ENCODE measurements around the gene SERPINA10. TPM values are rescaled to one million over a fixed set of nuclear protein-coding genes. Genes with fewer than 3 reads are reported as not detected.

The SERPINA10 gene
- total RNA-seq, 1 donor from 2014 or later, result not detected

- peaks cover 11% of the 10 kb centered on the region for H3K9me3 Mint-ChIP-seq (ENCODE audit: unreplicated experiment)
- H3K4me1 Mint-ChIP-seq (ENCODE audit: unreplicated experiment), result no peaks in the 10 kb centered on the region
- H3K4me3 Mint-ChIP-seq (ENCODE audit: unreplicated experiment), result no peak overlapping the region
- H3K27me3 Mint-ChIP-seq (ENCODE audit: unreplicated experiment), result no peaks in the 10 kb centered on the region
- H3K36me3 Mint-ChIP-seq (ENCODE audit: unreplicated experiment), result no peaks in the 10 kb centered on the region
- no peak for DNase-seq (ENCODE audit: extremely low spot score, unreplicated experiment)
- H3K27ac Mint-ChIP-seq (ENCODE audit: unreplicated experiment), result no peak overlapping the region
- TF ChIP-seq CTCF (IDR thresholded peaks at IDR 0.05), result no peak
Observed at GRCh38 chr14:94292526-94292871, 569 bp downstream of the SERPINA10 start.

DNA sequence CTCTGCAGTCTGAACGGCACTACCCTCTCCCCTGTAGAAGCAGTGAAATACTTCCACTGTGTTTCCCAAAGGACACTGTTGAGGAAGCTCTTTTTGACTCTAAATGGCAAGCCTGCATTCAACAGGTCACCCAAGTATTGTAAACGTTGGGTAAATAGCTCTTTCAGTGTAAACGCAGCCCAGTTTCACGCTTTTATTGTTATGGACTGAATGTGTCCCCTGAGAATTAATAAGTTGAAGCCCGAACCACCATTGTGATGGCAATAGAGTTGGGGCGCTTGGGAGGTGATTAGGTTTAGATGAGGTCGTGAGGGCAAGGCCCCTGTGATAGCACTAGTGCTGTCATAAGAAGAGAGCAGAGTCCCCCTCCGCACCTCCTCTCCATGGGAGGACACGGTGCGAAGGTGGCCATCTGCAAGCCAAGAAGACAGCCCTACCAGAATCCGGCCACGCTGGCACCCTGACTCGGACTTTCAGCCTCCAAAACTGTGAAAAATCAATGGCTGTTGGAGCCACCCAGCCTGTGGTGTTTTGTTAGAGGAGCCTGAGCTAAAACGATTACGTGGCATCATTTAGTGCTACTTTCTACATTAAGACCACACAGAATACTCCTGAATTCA is 1.1 kb downstream of the SERPINA10 start:
- no peaks in the 10 kb centered on the region for H3K4me1 Mint-ChIP-seq (ENCODE audit: unreplicated experiment)
- TF ChIP-seq CTCF (IDR thresholded peaks at IDR 0.05), result no peak
- peaks cover 11% of the 10 kb centered on the region for H3K9me3 Mint-ChIP-seq (ENCODE audit: unreplicated experiment)
- no peak for DNase-seq (ENCODE audit: extremely low spot score, unreplicated experiment)
- no peaks in the 10 kb centered on the region for H3K27me3 Mint-ChIP-seq (ENCODE audit: unreplicated experiment)
- no peak overlapping the region for H3K27ac Mint-ChIP-seq (ENCODE audit: unreplicated experiment)
- no peaks in the 10 kb centered on the region for H3K36me3 Mint-ChIP-seq (ENCODE audit: unreplicated experiment)
- no peak overlapping the region for H3K4me3 Mint-ChIP-seq (ENCODE audit: unreplicated experiment)

GRCh38 chr14:94291159-94291905 is 1.7 kb downstream of the SERPINA10 start:
- no peak for DNase-seq (ENCODE audit: extremely low spot score, unreplicated experiment)
- no peaks in the 10 kb centered on the region for H3K36me3 Mint-ChIP-seq (ENCODE audit: unreplicated experiment)
- H3K9me3 Mint-ChIP-seq (ENCODE audit: unreplicated experiment), result peaks cover 6% of the 10 kb centered on the region
- no peaks in the 10 kb centered on the region for H3K27me3 Mint-ChIP-seq (ENCODE audit: unreplicated experiment)
- H3K27ac Mint-ChIP-seq (ENCODE audit: unreplicated experiment), result no peak overlapping the region
- TF ChIP-seq CTCF (IDR thresholded peaks at IDR 0.05), result no peak
- H3K4me1 Mint-ChIP-seq (ENCODE audit: unreplicated experiment), result no peaks in the 10 kb centered on the region
- no peak overlapping the region for H3K4me3 Mint-ChIP-seq (ENCODE audit: unreplicated experiment)

DNA sequence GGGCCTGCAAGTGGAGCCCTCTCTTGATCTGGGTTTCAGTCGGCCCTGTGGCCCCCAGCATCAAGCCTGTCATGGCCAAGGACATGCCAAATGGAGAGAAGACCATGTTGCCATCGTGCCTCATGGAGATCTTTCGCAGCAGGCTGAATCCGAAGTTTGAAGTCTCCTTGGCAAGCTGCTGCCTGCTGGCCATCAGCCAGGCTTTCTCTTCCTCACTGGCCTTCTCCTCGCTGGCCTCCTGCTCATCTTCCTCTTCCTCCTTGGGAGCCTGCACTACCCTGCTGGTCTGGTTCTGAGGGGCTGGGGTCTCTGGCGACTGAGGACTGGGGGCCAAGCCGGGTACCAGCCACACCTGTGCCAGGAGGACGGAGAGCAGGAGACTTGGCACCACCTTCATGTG is 2.9 kb downstream of the SERPINA10 start:
- no peaks in the 10 kb centered on the region for H3K27me3 Mint-ChIP-seq (ENCODE audit: unreplicated experiment)
- no peak for DNase-seq (ENCODE audit: extremely low spot score, unreplicated experiment)
- no peak for TF ChIP-seq CTCF (IDR thresholded peaks at IDR 0.05)
- H3K4me3 Mint-ChIP-seq (ENCODE audit: unreplicated experiment), result no peak overlapping the region
- H3K9me3 Mint-ChIP-seq (ENCODE audit: unreplicated experiment), result peaks cover 5% of the 10 kb centered on the region
- H3K4me1 Mint-ChIP-seq (ENCODE audit: unreplicated experiment), result no peaks in the 10 kb centered on the region
- H3K36me3 Mint-ChIP-seq (ENCODE audit: unreplicated experiment), result no peaks in the 10 kb centered on the region
- H3K27ac Mint-ChIP-seq (ENCODE audit: unreplicated experiment), result no peak overlapping the region

GRCh38 chr14:94288610-94289465 is 4.2 kb downstream of the SERPINA10 start:
- Mint-ChIP-seq H3K4me1 (ENCODE audit: unreplicated experiment) (no peaks in the 10 kb centered on the region), H3K36me3 (ENCODE audit: unreplicated experiment) (no peaks in the 10 kb centered on the region), H3K27me3 (ENCODE audit: unreplicated experiment) (no peaks in the 10 kb centered on the region), H3K9me3 (ENCODE audit: unreplicated experiment) (peaks cover 5% of the 10 kb centered on the region), H3K27ac (ENCODE audit: unreplicated experiment) (no peak overlapping the region), H3K4me3 (ENCODE audit: unreplicated experiment) (no peak overlapping the region)
- no peak for TF ChIP-seq CTCF (IDR thresholded peaks at IDR 0.05)
- no peak for DNase-seq (ENCODE audit: extremely low spot score, unreplicated experiment)
